Left lung (tissue), 14 donors: Measurements from ENCODE around the gene OR4X2. TPM values are rescaled to one million over a fixed set of nuclear protein-coding genes. Genes with fewer than 3 reads are reported as not detected.
"Not testable (repeated sequence)": the region's sequence is repeated elsewhere in the genome, so short reads cannot be mapped to it uniquely, and the experiment has no call there.

Source experiments
- ATAC-seq: fragments of 200-7000 bp; cut with Tn5 transposase; one replicate; pipeline ENCODE4 v1.9.1; 2020; ENCODE audit warnings: moderate library complexity
- DNase-seq, 4 donors: peaks; one replicate each; pipeline ENCODE4 v3.0.0-alpha.2; 2013 to 2020
- H3K27ac ChIP-seq, 2 donors: fragments of 200-600 bp; sonication (generic) in 1 of 2; one replicate each; pipeline versions ENCODE4 v1.5.0 to v1.8.0; 2020 to 2021
- H3K27me3 ChIP-seq, 2 donors: fragments of 200-600 bp; sonication (generic) in 1 of 2; one replicate each; pipeline versions ENCODE4 v1.5.0 to v1.8.0; 2020 to 2021
- H3K36me3 ChIP-seq, 2 donors: fragments of 200-600 bp; sonication (generic) in 1 of 2; one replicate each; pipeline versions ENCODE4 v1.5.0 to v1.8.0; 2020 to 2021
- H3K4me1 ChIP-seq, 2 donors: fragments of 200-600 bp; one replicate each; pipeline ENCODE4 v1.8.0; 2021
- H3K4me3 ChIP-seq, 2 donors: fragments of 200-600 bp; sonication (generic) in 1 of 2; one replicate each; pipeline versions ENCODE4 v1.5.0 to v1.8.0; 2020 to 2021; ENCODE audit warnings: mild to moderate bottlenecking in 1 of 2
- H3K9me3 ChIP-seq, 2 donors: fragments of 200-600 bp; sonication (generic) in 1 of 2; one replicate each; pipeline versions ENCODE4 v1.5.0 to v1.8.0; 2020 to 2021
- CTCF ChIP-seq, 2 donors: fragments of 200-600 bp; sonication (generic) in 1 of 2; IDR thresholded peaks; one replicate each; pipeline versions ENCODE4 v1.5.0 to v1.8.0; 2021; ENCODE audit warnings: antibody characterized with exemption in 2 of 2
- intact Hi-C, 2 donors: fragments of 100-400 bp; cut with DNase I; formaldehyde crosslinking; loops; one replicate each; pipeline versions ENCODE4 v1.11.2 to v1.14.2; 2022
- long read RNA-seq, 12 donors: library from polyadenylated mRNA in 2 of 12; unstranded in 2 of 12; transcript quantifications; one replicate each; pipeline ENCODE4 v2.0.0 and lab custom pipeline, GENCODE V29; 2019 to 2026
- polyA plus RNA-seq, 6 donors: library from polyadenylated mRNA; unstranded; fragments of 120-200 nt; gene quantifications; one replicate each; pipeline ENCODE4 v1.2.1, GENCODE V29; 2013; ENCODE audit not compliant: insufficient read length in 6 of 6
- total RNA-seq, 2 donors: library from RNA; stranded (reverse); fragmentation: NEBNext Ultra II Directional; extraction: Animal tissue kit (Norgen Biotek cat#: 25700); gene quantifications; one replicate each; pipeline ENCODE4 v1.2.1, GENCODE V29; 2021
- donor health status: DM: no; HTN: yes; CAD: no.
- donor health status: DM: no; HTN: no; CAD: no.

The OR4X2 gene
- total RNA-seq (not detected), polyA plus RNA-seq (not detected)
- long read RNA-seq, donor 1 = 0 reads
- long read RNA-seq, donor 2 = 0 reads
- long read RNA-seq, donor 3 = 0 reads
- long read RNA-seq, donor 4 = 0 reads
- long read RNA-seq, donor 5 = 0 reads
- long read RNA-seq, donor 6 = 0 reads
- long read RNA-seq, donor 7 = 0 reads
- long read RNA-seq, donor 8 = 0 reads
- long read RNA-seq, donor 9 = 0 reads
- long read RNA-seq, donor 10 = 0 reads
- long read RNA-seq, donor 11 = 0 reads
- long read RNA-seq, donor 12 = 0 reads

GRCh38 chr11:48244804-48245203 lies at the start of gene OR4X2:
Gene OR4X2, plus strand, starts transcription at chr11:48245104. Its CDS starts 0 bp downstream, at chr11:48245104.
- Histone ChIP-seq H3K27me3 (no peaks in the 10 kb centered on the region), H3K9me3 (peaks cover 0 to 17% of the 10 kb centered on the region in 2 donors), H3K36me3 (no peaks in the 10 kb centered on the region), H3K4me1 (no peaks in the 10 kb centered on the region), H3K27ac (no peak within 1 kb of the TSS), H3K4me3 (no peak within 1 kb of the TSS)
- ATAC-seq (no peak), DNase-seq (no peak)
- TF ChIP-seq CTCF (IDR thresholded peaks at IDR 0.05) = no peak
- intact Hi-C loops = no loop called here

GRCh38 chr11:48207881-48208280 lies 37.0 kb upstream of the OR4X2 start:
- no peak overlapping the region for H3K27ac ChIP-seq
- H3K4me3 ChIP-seq = no peak overlapping the region
- TF ChIP-seq CTCF (IDR thresholded peaks at IDR 0.05) = no peak
- no peaks in the 10 kb centered on the region for H3K27me3 ChIP-seq
- H3K9me3 ChIP-seq = no peaks in the 10 kb centered on the region
- DNase-seq = no peak
- no peaks in the 10 kb centered on the region for H3K4me1 ChIP-seq
- H3K36me3 ChIP-seq = no peaks in the 10 kb centered on the region
- no peak for ATAC-seq
- intact Hi-C loops = no loop called here

GRCh38 chr11:48210052-48210451 lies 34.9 kb upstream of the OR4X2 start:
- H3K4me3 ChIP-seq = no peak overlapping the region
- H3K27me3 ChIP-seq = no peaks in the 10 kb centered on the region
- no peaks in the 10 kb centered on the region for H3K4me1 ChIP-seq
- intact Hi-C loops = no loop called here
- no peak overlapping the region for H3K27ac ChIP-seq
- H3K36me3 ChIP-seq = no peaks in the 10 kb centered on the region
- ATAC-seq (no peak), DNase-seq (no peak)
- H3K9me3 ChIP-seq = no peaks in the 10 kb centered on the region
- no peak for TF ChIP-seq CTCF (IDR thresholded peaks at IDR 0.05)

- DNase-seq = no peak
- intact Hi-C loops = no loop called here
- TF ChIP-seq CTCF (IDR thresholded peaks at IDR 0.05) = no peak
- no peaks in the 10 kb centered on the region for H3K36me3 ChIP-seq
- H3K9me3 ChIP-seq = no peaks in the 10 kb centered on the region
- ATAC-seq = no peak
- H3K27ac ChIP-seq = no peak within 1 kb of the TSS
- H3K4me3 ChIP-seq = no peak within 1 kb of the TSS
- no peaks in the 10 kb centered on the region for H3K27me3 ChIP-seq
- H3K4me1 ChIP-seq = no peaks in the 10 kb centered on the region
Measured at GRCh38 chr11:48216510-48216909, 28.4 kb upstream of the OR4X2 start, which contains the start of gene OR4B1. Gene OR4B1, plus strand, starts transcription at chr11:48216810. Its CDS starts 0 bp downstream, at chr11:48216810.

GRCh38 chr11:48228761-48229160 lies 16.1 kb upstream of the OR4X2 start:
- peaks cover 0 to 11% of the 10 kb centered on the region in 2 donors for H3K9me3 ChIP-seq
- TF ChIP-seq CTCF (IDR thresholded peaks at IDR 0.05) = no peak
- H3K27me3 ChIP-seq = no peaks in the 10 kb centered on the region
- H3K4me1 ChIP-seq = no peaks in the 10 kb centered on the region
- ATAC-seq (no peak), DNase-seq (no peak)
- no peak overlapping the region for H3K4me3 ChIP-seq
- H3K27ac ChIP-seq = no peak overlapping the region
- intact Hi-C loops = no loop called here
- H3K36me3 ChIP-seq = no peaks in the 10 kb centered on the region

- intact Hi-C loops, H3K4me3 ChIP-seq, DNase-seq, H3K27ac ChIP-seq, H3K4me1 ChIP-seq, H3K27me3 ChIP-seq, ATAC-seq, H3K36me3 ChIP-seq: not testable (repeated sequence)
- peaks cover 0 to 11% of the 10 kb centered on the region in 2 donors for H3K9me3 ChIP-seq
Measured at GRCh38 chr11:48230057-48230456, 14.8 kb upstream of the OR4X2 start.
